HK-2 (cell line): ENCODE results near the gene OR2AK2.
A peak's percentile ranks its signal among the peaks of the same experiment; 100 is the strongest.

ENCODE experiments used
- DNase-seq: peaks from one replicate; pipeline ENCODE4 v3.0.0-alpha.2; 2018; ENCODE audit not compliant: unreplicated experiment

OR2AK2 gene

DNA sequence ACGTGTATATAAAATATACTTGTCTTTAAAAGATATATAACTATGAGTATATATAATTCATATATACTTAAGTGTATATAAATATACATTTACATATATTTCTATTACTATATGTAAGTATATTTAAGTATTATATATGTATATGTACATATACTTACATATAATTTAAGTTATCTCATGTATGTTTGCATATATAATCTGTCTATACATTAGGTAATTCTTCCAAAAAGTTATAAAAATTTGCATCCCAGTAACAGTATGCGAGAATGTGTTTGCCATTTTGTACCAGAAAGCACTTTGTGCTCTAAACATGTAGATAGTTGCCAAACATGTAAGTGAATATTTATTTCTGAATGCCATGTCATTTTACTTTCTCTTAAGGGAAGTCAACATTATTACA is at the start of gene OR2AK2:
OR2AK2 (plus strand) TSS at position 301 of the 400 bp plus-strand sequence. CDS start 144 bp downstream, outside the sequence.
- no peak for DNase-seq

DNA sequence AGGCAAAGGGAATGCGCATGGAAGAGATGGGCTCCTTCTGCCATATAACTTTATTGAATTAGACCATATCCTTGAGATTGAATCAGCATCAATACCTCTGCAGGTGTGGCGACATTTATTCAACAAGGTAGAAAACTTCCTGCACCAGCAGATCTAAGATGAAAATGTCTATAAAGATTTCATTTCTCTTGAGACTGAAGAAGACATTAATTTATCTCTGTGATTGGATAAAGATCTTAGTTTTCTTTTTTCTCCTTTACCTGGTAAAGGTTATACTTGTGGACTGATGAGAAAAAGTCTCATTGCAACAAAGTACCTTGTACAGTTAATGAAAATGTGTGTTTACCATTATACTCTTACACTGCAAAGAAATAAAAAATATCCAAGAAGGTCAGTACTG is 45.1 kb upstream of the OR2AK2 start, which contains the start of gene OR2T8:
OR2T8 (plus strand) TSS at position 301 of the 400 bp plus-strand sequence. CDS start 766 bp downstream, outside the sequence.
- no peak for DNase-seq

- no peak for DNase-seq
Measured at GRCh38 chr1:247923941-247924340, 41.1 kb upstream of the OR2AK2 start.

DNA sequence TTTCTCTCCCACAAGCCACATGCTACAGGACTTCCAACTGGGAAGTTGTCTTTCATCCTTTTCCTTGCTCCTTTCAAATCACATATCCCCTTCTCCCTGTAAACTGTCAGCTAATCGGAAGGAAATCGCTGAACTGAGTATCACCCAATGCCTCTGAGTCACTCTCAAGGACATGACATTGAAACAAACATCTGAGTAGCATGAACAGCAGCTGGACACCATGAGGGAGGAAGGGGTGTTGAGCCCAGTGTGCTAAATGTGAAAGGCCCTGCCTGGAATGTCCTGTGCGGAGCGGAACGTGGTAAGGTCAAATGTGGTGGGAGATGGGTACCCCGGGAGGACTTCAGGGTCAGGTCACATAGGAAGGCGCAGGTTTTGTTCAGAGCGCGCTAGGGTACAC is 40.2 kb upstream of the OR2AK2 start, which contains the start of gene OR2AJ1:
OR2AJ1 (plus strand) TSS at position 22 of the 400 bp plus-strand sequence. CDS start 8,880 bp downstream, outside the sequence.
- DNase-seq, result no peak

GRCh38 chr1:247933989-247934388 is 31.0 kb upstream of the OR2AK2 start:
- no peak for DNase-seq

DNA sequence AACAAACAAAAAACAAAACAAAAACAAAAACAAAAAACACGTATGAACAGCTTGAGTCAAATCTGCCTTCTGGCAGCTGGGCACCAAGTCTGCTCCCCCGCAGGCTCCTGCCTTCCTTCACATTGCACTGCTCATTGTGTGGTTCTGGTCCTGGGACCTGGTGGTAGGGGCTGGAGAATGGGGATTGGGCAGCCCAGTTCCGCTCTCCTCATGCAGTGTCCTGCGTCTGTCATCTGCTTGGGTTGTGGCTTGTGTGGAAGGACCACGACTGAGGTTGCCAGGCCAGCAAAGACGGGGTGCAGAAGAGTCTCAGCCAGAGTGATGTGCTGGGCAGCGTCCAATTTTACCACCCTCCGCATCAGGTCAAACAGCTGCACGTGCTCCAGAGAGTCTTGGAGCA is 29.3 kb upstream of the OR2AK2 start:
- no peak for DNase-seq

DNA sequence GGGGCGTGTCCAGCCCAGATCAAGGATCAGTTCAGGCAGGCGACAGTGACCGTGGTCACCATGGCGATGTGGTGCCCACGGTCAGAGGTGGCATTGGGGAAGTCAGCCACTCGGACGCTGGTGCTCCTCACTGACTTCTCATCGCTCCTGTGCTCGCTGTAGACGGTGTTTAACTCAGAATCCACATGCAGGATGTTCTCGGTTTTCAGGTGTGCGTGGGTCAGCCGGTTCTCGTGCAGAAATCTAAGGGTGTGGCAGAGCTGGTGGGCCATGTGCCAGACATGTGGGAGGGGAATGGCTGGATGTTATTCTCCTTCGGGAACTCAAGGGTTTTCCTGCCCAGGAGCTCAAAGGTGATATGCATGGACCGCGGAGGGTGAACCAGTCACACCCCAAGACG is 28.6 kb upstream of the OR2AK2 start:
- DNase-seq, result no peak

GRCh38 chr1:247936965-247937734 is 27.9 kb upstream of the OR2AK2 start:
- peak; percentile 24 for DNase-seq

DNA sequence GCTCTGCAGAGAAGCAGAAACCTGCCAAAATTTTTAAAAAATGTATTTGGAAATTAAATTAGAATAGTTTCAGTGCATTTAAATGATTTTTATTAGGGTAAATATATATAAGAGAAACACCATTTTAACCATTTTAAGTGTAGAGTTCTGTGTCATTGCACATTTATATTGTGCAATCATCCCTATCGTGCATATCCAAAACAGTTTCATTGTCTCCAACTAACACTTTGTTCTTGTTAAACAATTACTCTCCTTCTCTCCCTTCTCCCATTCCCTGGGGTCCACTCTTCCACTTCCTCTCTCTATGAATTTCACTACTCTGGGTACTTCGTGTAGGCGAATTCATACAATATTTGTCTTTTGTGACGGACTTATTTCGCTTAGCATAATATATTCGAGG is 22.4 kb upstream of the OR2AK2 start:
- no peak for DNase-seq

DNA sequence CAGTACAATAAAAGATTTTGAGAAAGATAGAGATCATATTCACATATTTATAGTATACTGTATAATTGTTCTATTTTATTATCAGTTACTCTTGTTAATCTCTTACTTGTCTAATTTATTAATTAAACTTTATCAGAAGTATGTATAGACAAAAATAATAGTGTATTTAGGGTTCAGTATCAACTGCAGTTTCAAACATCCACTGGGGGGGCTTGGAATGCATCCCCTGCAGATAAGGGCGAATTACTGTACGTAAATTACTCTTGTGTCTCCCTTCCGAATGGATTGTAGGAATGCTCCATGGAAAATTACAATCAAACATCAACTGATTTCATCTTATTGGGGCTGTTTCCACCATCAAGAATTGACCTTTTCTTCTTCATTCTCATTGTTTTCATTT is 16.5 kb upstream of the OR2AK2 start, which contains the start of gene OR2L8:
OR2L8 (plus strand) TSS at position 301 of the 400 bp plus-strand sequence; CDS start at position 301, 0 bp downstream.
- DNase-seq, result no peak

DNA sequence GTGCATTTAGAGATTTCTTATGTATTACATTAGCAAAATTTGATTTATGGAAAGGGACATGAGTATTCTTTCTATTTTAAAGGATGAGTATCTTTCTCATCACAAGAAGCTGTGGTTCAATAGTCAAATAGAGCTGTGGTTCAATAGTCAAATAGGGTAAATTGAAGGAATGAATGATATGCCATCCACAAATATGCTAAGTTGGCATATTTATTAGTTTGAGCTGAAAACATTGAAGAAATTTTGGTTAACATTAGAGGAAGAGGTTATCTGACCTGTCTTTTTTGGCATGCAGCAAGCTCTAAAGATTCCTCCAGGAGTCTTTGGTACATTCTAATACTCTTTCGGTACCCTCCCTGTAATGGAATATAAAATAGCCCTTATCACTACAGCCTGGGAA is 11.6 kb upstream of the OR2AK2 start:
- DNase-seq, result no peak

GRCh38 chr1:247961791-247962190 is 3.2 kb upstream of the OR2AK2 start:
- DNase-seq, result no peak

DNA sequence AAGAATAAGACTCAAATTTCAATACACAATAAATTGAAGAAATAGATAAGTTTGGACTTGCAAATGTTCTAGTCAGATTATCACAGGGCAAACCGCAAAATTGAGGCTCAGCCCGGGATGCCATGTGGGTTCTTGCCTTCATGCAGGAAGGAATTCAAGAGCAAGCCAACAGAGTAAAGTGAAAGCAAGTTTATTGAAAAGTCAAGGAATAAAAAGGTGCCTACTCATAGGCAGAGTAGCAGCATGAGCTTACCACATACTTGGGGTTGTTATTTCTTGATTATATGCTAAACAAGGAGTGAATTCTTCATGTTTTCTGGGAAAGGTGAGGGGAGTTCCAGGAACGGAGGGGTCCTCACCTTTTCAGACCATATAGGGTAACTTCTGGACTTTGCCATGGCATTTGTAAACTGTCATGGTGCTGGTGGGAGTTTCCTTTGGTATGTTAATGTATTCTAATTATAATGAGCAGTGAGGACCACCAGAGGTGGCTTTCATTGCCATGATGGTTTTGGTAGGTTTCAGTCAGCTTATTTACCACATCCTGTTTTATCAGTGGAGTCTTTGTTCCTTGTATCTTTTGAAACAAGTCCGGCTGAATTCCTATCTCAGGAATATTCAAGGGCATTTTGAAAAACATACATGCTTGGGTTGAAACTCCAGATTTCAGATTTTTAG is 2.0 kb upstream of the OR2AK2 start:
- no peak for DNase-seq

DNA sequence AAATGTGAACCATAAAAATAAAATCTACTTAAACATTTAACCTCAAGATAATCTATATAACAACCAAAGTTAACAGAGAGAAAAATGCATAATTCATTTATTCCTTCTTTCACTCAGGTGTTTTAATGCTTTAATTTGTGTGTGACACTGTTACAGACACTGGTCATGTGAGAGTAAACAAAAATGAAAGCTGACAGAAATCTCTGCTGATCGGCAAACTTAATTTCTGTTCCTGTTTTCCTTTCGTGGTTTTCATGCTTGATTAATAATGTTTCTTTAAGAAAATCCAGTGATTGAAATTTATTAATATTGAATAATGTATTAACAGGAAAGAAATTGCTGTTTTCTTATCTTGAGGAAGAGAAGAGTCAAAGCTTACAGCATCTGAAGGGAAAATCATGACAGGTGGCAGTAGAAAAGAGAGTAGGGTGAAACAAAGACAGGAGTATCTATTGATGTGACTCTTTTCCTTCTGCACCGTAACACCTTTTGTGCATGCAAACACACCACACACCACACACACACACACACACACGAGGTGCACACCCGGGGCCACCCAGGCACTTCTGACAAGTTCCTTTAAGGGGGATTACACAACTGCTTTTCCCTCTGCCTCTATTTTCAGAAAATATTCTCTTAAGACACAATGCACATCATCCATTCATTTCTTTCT is 1.6 kb downstream of the OR2AK2 start:
- DNase-seq, result no peak

DNA sequence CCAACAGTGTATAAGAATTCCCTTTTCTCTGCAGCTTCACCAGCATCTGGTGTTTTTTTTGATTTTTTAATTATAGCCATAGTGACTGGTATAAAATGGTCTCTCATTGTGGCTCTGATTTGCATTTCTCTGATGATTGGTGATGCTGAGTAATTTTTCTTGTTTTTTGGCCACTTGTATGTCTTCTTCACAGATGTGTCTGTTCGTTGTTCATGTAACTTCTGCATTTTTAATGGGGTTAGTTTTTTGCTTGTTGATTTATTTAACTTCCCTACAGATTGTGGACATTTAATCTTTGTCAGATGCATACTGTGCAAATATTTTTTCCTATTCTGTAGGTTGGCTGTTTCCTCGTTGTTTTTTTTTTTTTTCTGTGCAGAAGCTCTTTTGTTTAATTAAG is 28.0 kb downstream of the OR2AK2 start:
- DNase-seq, result no peak

DNA sequence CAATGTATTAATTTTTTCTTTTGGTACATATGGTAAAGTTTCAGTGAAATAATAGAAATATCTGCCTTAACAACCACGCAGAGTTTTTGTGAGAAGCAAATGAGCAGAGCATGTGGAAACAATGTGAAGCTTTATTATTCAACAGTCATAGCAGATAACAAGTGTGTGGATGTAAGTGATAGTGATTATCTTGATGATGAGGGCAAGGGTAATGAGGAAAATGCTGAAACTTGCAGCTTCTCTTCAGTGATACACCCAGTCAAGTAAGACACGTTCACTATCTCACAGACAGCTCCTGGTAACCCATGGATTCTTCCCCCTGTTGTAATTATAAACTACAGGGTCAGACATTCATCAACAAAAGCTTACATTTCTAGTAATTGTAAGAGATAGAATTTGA is 33.8 kb downstream of the OR2AK2 start:
- no peak for DNase-seq

DNA sequence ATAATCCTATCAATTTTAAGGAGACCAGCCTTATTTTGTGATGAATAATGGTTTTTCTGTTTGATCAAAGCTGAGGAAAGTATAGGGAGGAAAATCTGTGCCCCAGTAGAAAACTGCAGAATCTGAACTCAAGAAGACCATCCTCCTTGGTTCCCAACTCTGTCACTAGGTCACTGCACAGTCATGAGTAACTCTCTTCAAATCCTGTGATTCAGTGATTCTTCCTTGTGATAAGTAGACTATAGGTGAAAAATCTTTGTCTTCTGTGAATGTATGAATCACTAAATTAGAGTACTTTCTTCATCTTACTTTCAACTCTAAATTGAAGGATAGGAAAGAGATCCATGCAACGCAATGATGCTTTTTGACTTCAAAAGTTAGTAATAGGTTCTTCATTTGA is 35.1 kb downstream of the OR2AK2 start:
- DNase-seq, result no peak

DNA sequence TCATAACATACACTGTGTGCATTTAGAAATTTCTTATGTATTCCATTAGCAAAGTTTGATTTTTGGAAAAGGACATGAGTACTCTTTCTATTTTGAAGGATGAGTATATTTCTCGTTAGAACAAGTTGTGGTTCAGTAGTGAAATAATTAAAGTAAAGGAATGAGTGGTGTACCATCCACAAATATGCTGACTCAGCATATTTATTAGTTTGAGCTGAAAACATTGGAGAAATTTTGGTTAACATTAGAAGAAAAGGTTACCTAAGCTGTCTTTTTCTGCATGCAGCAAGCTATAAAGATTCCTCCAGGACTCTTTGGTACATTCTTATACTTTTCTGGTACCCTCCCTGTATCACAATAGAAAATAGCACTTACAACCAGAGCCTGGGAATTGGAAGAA is 42.7 kb downstream of the OR2AK2 start:
- no peak for DNase-seq

- no peak for DNase-seq
Measured at GRCh38 chr1:248009681-248010080, 44.6 kb downstream of the OR2AK2 start.

DNA sequence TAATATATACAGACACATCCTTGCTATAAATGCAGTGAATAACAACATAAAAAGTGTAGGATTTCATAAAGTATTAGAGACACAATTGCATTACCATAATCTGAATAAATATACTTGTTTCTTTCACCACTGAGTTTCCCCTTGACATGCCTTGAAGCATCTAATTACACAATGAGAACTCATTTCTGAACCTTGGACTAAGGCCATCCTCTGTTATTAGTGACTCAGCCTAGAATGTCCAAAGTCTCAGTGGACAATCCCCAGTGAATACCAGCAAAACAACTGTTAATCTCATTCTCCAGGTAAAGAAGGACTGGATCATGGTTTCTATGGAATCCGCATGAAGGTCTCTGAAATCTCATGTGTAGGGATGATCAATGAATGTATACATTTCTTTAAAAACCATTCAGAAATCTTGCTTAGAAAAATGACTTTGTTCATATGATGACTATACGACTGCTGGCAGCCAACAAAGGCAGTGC is 48.2 kb downstream of the OR2AK2 start, which contains the start of gene OR2L5:
OR2L5 (plus strand) TSS at position 432 of the 482 bp plus-strand sequence. CDS start 8,288 bp downstream, outside the sequence.
- DNase-seq, result no peak

GRCh38 chr1:248015803-248016202 is 50.8 kb downstream of the OR2AK2 start:
- DNase-seq, result no peak
